Measurements from ENCODE around the gene DSTYK.
"Not testable (repeated sequence)": the region's sequence is repeated elsewhere in the genome, so short reads cannot be mapped to it uniquely, and the experiment has no call there.

Gene DSTYK

DNA sequence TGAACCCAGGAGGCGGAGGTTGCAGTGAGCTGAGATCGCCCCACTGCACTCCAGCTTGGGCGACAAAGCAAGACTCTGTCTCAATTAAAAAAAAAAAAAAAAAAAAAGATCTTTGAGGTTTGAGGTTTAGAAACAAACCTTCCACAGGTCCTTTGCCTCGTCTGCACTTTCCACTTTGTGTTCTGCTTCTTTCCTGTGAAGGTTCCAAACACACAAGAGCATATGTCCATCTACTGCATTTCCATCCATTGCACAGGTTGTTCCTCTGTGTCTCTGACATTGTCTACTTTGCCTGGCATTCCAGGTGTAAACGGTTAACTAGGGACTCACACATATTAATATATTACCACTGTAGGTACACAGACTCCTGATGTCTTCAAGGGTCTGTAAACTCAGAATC is 40.1 kb downstream of the DSTYK start:
- peak in 1 of 2 donors; percentile 27 for DNase-seq

DNA sequence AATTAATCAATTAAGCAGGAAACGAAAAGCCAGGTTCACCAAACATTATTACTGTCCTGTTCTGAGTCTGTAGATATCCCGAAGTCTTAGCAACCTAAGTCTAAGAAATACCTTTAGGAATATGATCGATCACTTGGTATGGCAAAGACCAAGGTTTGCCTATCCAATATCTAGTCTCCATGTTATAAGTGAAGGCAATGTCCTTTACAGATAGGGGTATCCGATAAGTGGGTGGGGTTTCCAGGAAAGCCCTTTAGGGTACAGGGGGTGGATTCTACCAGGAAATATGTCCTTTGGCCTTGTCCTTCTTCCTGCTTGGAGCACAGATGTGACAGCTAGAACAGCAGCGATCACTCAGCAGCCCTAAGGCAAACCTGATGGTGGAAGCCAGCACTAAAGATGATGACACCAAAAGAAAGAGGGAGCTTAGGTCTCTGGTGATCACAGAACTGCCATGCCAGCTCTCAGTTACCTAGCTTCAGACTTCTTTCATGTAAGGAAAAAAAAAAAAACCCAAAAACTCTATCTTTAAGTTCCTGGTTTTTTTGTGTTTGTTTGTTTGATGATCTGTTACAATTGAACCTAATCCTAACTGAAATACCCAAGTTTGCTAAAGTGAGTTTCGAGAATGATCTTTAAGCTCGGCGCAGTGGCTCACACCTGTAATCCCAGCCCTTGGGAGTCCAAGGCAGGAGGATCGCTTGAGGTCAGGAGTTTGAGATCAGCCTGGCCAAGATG is 40.8 kb downstream of the DSTYK start:
- DNase-seq = no peak

DNA sequence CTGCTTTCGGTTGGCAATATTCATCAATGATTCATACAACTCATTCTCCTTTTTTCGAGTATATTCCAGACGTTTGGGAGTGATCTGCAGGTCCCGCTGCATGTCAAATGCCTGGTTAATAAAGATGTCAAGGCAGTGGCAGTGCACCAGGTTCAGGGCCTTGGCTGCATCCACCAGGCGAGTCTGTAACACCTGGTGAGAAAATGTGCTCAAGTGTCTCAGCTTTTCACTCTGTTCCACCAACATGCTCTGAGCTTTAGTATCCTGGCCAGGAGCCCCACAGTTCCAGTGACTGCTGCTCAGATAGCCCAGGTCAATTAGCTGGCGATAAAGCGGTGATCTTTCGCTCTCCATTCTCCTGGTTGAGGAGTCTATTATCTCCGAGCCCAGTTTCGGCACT is 42.3 kb downstream of the DSTYK start:
- no peak for DNase-seq

DNA sequence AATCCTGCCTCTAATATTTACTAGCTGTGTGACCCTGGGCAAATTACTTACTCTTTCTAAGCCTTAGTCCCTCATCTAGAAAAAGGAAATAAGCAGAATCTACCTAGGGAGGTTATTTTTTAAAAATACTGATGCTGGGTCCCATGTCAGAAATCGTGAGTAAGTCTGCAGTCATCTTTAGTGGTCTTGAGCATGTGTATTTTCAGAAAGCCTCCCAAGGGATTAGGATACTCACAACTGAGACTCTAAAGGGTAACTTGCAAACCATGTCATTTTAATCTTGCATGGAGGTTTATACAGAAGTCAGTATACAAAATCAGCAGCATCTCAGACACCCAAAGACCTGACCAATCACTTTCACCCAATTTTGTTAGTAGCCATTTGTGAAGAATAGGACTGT is 43.2 kb downstream of the DSTYK start:
- no peak for DNase-seq

DNA sequence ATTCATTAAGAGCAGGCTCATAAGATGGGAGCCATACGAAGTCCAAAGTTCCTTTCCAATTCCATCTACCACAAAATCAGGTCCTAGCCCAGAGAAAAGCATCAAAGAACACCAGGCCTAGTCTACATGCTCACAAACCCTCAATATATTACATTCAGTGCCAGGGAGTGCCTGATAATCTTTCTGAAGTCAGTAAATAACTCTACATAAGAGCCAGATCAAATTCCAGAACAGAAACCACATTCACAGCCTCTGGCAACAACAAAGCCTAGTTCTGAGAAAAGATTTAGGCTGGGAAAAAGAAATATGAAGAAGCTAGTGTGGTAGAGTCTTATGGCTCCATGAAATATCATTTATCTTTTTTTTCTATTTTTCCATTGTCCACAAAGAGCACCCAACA is 49.2 kb downstream of the DSTYK start:
- DNase-seq = no peak

DNA sequence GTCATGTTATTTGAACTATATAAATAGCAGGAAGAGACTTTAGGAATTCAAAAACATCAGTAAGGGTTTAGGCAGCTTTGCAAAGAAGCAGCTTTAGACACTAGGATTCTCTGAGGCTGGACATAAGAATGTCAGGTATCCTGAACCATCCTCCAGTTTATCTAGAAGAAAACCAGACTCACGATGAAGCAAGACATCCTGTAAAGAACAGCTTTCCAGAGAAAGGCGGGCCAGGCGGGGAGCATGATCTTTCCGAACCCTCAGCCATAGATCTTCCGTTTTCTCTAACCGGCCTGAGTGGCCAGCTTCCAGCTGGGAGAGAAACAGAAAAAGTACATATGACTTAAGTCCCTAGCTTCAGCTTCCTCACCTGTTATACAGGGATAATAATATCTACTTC is 50.4 kb downstream of the DSTYK start:
- DNase-seq = no peak

DNA sequence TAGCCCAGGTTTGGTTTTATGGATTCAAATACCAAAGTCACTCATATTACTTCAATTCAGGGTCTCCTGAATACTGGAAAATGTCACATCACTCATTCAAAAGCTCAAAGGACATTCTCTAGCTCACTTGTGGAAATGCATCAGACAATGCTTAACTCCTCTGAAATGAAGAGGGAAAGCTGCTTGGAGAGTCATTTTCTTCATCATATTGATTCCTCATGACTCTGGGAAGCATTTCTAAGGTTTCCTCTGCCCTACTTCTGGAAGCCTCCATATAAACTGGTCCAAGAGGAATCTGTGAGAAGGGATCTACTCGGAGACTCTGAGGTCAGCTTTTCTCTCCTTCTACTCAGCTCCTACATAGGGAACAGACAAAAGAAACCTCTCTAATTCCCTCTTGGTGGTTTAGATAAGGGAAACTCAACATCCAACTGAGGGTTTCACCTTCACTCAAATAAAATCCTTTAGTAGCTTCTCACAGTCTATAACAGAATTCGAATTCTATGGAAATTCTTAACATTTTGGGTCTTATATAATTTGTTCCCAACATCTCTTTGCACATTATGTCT is 53.4 kb downstream of the DSTYK start:
- no peak for DNase-seq

DNA sequence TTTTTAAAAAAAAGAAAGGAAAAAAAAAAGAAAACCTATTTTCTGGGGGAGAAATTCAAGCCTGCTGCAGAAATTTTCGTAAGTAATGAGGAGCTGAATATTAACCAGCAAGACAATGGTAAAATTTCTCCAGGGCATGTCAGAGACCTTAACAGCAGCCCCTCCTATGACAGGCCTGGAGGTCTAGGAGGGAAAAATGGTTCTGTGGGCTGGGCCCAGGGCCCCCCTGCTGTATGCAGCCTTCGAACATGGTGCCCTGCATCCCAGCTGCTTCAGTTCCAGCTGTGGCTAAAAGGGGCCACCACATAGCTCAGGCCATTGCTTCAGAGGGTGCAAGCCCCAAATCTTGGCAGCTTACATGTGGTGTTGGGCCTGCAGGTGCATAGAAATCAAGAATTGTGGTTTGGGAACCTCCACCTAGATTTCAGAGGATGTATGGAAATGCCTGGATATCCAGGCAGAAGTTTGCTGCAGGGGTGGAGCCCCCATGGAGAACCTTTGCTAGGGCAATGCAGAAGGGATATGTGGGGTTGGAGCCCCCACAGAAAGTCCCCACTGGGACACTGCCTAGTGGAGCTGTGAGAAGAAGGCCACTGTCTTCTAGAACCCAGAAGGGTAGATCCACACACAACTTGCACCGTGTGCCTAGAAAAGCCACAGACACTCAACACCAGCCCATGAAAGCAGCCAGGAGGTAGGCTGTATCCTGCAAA is 55.7 kb downstream of the DSTYK start:
- DNase-seq = not testable (repeated sequence)

DNA sequence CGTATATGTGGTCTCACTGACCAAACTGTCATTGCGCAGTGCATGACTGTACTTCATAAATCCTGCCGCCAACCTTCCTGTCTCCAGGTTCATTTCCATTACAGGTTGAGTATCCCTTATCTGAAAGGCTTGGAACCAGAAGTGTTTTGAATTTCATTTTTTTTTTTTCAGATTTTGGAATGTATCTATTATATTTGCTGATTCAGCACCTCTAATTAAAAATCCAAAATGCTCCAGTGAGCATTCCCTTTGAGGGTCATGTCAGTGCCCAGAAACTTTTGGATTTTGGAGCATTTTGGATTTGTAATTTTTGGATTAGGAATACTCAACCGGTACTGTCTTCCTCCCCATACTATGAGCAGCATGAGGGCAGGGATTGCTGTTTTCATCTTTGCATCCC is 59.0 kb downstream of the DSTYK start:
- DNase-seq = no peak

DNA sequence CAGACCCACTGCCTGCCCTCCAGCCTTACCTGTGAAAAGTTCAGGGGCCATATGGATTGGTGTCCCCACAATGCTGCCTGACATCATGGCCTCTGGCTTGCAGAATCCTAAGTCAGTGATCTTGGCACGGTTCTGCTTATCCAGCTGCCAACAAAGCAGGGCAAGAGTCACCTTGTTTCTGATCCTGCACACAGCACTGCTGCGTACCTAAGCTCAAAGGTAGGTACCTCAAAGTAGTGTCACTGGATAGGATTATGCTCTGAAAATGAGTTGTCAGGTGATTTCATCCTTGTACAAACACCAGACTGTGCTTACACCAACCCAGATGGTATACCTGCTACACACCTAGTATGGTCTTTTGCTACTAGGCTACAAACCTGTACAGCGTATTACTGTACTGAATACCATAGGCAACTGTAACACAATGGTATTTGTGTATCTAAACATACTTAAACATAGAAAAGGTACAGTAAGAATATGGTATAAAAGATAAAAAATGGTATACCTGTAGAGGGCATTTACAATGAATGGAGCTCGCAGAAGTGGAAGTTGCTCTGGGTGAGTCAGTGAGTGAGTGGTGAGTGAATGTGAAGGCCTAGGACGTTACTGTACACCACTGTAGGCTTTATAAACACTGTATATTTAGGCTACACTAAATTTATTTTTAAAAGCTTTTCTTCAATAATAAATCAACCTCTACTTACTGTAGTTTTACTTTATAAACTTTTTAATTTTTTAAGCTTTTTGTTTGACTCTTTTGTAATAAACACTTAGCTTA is 60.7 kb downstream of the DSTYK start:
- no peak for DNase-seq

DNA sequence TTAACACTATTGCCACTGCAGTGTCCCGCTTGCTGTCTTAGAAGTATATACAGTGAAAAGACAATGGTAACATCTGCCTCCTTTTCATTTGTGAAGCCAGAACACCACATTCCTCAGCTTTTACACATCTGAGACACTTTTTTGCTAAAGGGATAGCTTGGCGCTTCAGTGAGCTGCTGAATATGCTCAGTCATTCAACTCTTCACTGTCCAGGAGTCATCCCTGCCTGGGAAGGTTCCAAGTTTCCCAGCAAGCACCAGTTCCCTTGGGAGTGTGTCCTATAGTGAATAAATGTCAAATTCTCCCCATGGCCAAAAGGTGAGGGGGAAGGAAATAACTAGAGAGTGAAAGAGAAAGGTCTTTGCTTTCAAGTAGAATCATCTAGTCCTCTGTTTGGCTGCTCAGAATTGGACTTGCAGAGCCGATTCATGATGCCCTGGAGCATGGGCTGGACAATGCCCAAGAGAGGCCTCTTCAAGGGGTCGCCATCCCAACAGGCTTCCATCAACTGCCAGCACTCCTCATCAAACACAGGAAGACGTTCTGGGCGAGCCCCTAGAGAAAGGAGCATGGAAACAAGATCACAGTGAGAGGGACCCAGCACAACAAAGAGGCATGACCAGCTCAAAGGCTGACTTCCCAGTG is 64.2 kb downstream of the DSTYK start:
- DNase-seq = no peak

DNA sequence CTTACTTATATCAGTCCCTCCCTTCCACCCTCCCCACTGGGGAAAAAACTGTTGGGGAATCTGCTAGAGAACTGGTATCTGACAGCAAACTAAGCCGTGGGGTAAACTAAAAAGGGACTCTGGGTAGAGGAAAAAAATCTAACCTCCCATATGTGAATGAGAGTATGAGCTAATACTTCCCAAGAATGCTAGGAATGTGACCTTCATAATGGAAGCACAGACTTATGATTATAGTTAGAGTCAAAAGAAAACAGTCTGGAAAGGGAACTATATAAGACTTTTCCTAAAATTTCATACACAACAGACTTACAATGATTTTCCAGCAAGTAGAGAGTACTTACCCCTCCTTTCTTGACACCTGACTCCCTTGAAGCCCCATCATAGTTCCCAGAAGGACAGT is 66.8 kb downstream of the DSTYK start:
- DNase-seq = no peak

DNA sequence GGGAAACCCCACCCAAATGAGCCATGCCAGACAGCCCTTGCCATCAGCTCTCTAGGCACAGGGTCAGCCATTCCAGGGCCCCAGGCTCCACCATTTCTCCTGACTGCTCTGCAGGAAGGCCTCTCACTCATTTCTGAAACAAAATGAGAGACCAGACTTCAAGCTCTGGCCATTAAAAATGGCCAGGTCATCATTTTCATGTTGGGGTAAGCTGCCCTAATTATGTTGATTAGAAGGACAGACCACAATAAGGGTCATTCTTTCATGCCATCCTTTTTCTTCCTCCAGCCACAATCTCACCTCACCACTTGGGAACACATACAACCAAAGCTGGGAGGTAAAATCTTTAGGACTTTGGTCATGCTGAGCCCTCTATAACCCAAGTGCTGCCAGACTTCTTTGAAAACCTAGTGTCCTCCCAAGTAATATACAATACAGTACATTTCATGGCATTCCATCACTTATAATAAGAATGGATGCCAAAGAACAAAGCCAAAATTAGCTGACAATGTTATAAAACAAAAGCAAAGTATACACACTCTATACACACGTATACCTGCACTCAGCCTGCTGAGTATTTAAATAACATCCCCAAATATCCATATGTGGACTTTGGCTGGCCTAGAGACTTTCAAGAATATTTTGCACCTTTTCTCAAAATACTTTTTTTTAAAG is 67.3 kb downstream of the DSTYK start:
- DNase-seq = no peak

DNA sequence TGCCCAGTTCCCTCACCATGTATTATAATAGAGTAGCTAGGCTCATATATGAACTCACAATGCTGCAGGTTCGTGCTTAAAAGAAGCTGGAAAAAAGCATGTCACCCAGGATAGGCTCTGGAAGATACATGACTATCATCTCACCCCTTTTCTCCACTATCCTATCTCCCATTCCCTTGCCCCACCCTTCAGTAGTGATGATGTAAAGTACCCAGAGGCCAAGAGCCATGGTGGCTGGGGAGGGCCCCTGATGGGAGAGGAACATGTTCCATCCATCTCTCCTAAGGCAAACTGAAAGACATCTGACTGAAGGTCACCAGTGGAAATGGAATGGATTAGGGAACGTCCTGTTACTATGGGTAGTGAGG is 69.4 kb downstream of the DSTYK start:
- DNase-seq = no peak

DNA sequence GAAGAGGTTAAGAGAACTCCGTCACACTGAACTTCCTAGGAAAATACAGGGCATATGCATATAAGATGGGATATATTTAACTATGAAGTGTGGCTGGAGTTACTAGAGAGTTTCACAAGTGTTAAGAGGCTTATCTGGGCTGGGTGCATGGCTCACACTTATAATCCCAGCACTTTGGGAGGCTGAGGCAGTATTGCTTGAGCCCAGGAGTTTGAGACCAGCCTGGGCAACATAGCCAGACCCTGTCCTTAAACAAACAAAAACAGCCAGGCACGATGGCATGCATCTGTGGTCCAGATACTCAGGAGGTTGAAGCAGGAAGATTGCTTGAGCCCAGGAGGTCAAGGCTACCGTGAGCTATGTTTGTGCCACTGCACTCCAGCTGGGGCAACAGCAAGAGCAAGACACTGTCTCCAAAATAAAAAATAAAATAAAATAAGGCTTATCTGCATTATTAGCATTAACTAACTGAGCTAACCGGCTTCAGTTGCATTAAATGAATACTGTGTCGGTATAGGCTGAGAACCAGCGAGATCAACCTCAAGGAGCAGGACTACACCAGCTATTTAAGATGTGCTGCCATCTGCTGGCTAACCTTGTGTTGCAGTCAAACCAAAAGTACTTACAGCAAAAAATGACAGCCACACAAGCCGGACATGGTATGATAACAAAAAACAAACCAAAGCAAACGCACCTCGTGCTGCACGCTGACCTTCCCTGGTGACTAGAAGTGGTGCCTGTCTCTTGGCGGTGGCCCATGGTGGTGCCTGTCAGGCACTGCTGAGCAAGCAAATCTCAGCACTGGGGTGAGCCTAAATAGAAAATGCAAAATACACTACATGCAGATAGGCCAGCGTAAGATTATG is 70.0 kb downstream of the DSTYK start:
- peak; percentile 66 to 68 for DNase-seq

DNA sequence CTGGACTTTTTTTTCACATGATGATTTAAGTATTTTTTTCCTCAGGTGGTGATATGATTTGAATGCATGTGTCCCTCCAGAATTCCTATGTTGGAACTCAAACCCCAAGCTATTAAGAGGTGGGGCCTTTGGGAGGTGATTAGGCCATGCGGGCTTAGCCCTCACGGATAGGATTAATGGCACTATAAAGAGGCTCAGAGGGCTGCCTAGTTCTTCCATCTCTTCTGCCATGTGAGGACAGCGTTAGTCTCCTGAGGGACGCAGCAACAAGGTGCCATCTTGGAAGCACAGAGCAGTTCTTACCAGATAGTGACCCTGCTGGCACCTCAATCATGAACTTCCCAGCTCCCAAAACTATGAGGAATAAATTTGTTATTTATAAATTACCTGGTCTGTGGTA is 71.4 kb downstream of the DSTYK start:
- no peak for DNase-seq

DNA sequence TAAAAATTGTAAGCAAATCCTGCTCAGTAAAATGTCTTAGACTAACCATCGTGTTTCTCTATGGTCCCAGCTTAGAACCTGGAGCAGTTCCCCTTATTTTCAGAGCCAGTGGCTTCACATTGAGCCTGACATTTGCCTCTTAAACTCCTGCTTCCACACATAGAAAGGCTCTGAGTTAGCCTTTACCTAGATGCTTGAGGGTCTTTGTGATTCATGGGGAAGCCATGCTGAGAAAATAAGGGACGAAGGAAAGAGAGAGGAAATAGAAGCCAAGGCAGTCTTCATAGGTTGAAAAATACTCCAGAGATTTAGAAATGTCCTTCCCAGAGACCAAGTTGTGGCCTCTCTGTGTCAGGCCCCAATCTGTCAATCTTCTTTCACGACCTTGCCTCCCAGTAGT is 73.6 kb downstream of the DSTYK start:
- DNase-seq = no peak

DNA sequence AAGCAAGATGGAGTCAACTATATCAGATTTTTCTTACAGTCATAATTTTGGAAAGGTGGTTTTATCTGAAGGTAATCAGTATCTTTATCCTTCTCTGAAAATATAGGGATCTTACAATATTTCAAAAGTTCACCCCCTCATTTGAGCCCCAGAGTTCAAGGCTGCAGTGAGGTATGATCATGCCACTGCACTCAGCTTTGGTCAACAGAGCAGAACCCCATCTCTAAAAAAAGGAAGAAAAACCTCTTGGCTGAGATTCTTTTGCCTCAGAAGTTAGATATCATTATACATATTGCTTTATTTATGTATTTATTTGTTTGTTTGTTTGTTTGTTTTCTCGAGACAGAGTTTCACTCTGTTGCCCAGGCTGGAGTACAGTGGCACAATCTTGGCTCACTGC is 78.2 kb downstream of the DSTYK start:
- no peak for DNase-seq

DNA sequence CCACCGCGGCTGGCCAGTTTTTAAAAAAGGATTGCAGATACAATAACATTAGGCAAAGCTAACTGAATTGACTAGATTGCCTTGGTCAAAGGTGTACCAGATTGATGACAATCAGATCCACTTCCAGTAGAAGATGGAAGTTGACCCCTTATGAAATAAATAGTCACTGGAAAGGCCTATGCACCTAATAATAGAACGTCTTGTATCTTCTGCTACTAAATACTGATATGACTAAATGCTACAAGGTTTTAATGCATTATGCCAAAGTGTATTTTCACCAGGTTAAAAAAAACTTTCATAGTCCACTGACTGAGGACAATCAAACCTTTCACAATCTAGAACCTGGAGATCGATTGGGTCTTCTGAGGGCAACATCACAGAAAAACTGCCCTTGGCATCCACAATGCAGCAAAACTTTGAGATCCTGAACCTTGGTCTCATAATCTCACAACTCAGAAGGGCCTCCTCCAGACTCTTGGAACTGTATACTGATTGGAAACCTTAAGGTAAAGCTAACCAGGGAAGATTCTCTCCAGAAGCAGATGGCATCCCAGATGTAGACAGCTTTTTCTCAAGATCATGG is 82.0 kb downstream of the DSTYK start:
- no peak for DNase-seq

DNA sequence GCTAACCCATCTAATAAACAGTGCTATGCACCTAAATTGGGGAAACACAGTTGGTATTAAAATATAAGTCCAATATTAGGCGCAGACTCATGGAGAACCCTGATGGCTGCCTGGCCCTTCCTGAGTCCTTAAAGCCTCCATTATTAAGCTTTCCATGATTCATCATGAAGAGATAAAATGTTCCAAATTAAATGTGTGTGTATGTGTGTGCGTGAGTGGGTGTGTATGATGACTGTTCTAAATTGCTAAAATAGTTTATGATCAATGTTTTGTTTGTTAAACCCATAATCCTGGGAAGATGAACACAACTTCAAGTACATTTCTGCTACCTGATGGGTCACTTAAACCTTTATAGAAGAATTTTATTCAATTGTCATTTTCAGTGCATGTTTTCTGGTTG is 83.5 kb downstream of the DSTYK start:
- no peak for DNase-seq

DNA sequence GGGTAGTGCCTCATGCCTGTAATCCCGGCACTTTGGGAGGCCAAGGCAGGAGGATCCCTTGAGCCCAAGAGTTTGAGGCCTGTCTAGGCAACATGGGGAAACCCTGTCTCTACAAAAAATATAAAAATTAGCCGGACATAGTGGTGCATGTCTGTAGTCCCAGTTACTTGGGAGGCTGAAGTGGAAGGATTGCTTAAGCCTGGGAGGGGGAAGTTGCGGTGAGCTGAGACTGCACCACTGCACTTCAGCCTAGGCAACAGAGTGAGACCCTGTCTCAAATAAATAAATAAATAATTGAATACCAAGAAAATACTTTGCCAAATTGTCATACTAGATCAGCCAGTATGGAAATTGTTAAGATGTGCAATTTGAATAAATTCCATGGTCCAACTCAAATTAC is 83.9 kb downstream of the DSTYK start:
- no peak for DNase-seq
